Measurements from ENCODE around the gene KIF3C. TPM values are rescaled to one million over a fixed set of nuclear protein-coding genes. Genes with fewer than 3 reads are reported as not detected.
"Not testable (repeated sequence)": the region's sequence is repeated elsewhere in the genome, so short reads cannot be mapped to it uniquely, and the experiment has no call there.

KIF3C gene
- total RNA-seq, 2 donors from 2014 or later: 8.7 to 18.8 TPM

GRCh38 chr2:25926984-25927756, 55.1 kb downstream of the KIF3C start:
- no peak for DNase-seq (ENCODE audit: low spot score)
- H3K4me1 ChIP-seq (ENCODE audit: control insufficient read depth in 1 of 2, low read depth in 2 of 2): no peaks in the 10 kb centered on the region
- no peaks in the 10 kb centered on the region for H3K9me3 ChIP-seq
- no peak overlapping the region for H3K27ac ChIP-seq
- no peaks in the 10 kb centered on the region for H3K27me3 ChIP-seq (replicated peaks; ENCODE audit: insufficient read depth)
- H3K4me3 ChIP-seq: no peak overlapping the region
- H3K36me3 ChIP-seq: peaks cover 19% of the 10 kb centered on the region
- ATAC-seq (ENCODE audit: insufficient number of reproducible peaks, low FRiP score, low read depth): no peak
- TF ChIP-seq CTCF (IDR thresholded peaks at IDR 0.05): no peak

- no peak overlapping the region for H3K4me3 ChIP-seq
- H3K27me3 ChIP-seq (replicated peaks; ENCODE audit: insufficient read depth): no peaks in the 10 kb centered on the region
- DNase-seq (ENCODE audit: low spot score) (no peak), ATAC-seq (ENCODE audit: insufficient number of reproducible peaks, low FRiP score, low read depth) (no peak)
- H3K27ac ChIP-seq: no peak overlapping the region
- H3K4me1 ChIP-seq (ENCODE audit: control insufficient read depth in 1 of 2, low read depth in 2 of 2): no peaks in the 10 kb centered on the region
- no peak for TF ChIP-seq CTCF (IDR thresholded peaks at IDR 0.05)
- peaks cover 5% of the 10 kb centered on the region for H3K36me3 ChIP-seq
- no peaks in the 10 kb centered on the region for H3K9me3 ChIP-seq
These were observed 59.8 kb downstream of the KIF3C start for GRCh38 chr2:25922501-25922900.

- no peak for TF ChIP-seq CTCF (IDR thresholded peaks at IDR 0.05)
- DNase-seq (ENCODE audit: low spot score) (no peak), ATAC-seq (ENCODE audit: insufficient number of reproducible peaks, low FRiP score, low read depth) (no peak)
These were observed 61.4 kb downstream of the KIF3C start for GRCh38 chr2:25920786-25921415.

GRCh38 chr2:25920336-25920735, 62.0 kb downstream of the KIF3C start:
- TF ChIP-seq CTCF (IDR thresholded peaks at IDR 0.05): no peak
- DNase-seq (ENCODE audit: low spot score) (no peak), ATAC-seq (ENCODE audit: insufficient number of reproducible peaks, low FRiP score, low read depth) (no peak)
- Histone ChIP-seq H3K36me3 (no peaks in the 10 kb centered on the region), H3K9me3 (no peaks in the 10 kb centered on the region), H3K4me1 (ENCODE audit: control insufficient read depth in 1 of 2, low read depth in 2 of 2) (no peaks in the 10 kb centered on the region), H3K4me3 (no peak overlapping the region), H3K27me3 (replicated peaks; ENCODE audit: insufficient read depth) (no peaks in the 10 kb centered on the region), H3K27ac (no peak overlapping the region)

More at GRCh38 chr2:25920786-25921415, 61.4 kb downstream of the KIF3C start:
- Histone ChIP-seq H3K27me3 (replicated peaks; ENCODE audit: insufficient read depth) (no peaks in the 10 kb centered on the region), H3K36me3 (no peaks in the 10 kb centered on the region), H3K9me3 (no peaks in the 10 kb centered on the region), H3K4me1 (ENCODE audit: control insufficient read depth in 1 of 2, low read depth in 2 of 2) (no peaks in the 10 kb centered on the region), H3K27ac (no peak overlapping the region), H3K4me3 (no peak overlapping the region)

GRCh38 chr2:25917832-25918231, 64.5 kb downstream of the KIF3C start:
- no peaks in the 10 kb centered on the region for H3K9me3 ChIP-seq
- no peaks in the 10 kb centered on the region for H3K4me1 ChIP-seq (ENCODE audit: control insufficient read depth in 1 of 2, low read depth in 2 of 2)
- H3K36me3 ChIP-seq: no peaks in the 10 kb centered on the region
- H3K4me3 ChIP-seq: no peak overlapping the region
- no peak for DNase-seq (ENCODE audit: low spot score)
- ATAC-seq (ENCODE audit: insufficient number of reproducible peaks, low FRiP score, low read depth): no peak
- H3K27me3 ChIP-seq (replicated peaks; ENCODE audit: insufficient read depth): no peaks in the 10 kb centered on the region
- TF ChIP-seq CTCF (IDR thresholded peaks at IDR 0.05): no peak
- H3K27ac ChIP-seq: no peak overlapping the region

- H3K4me1 ChIP-seq (ENCODE audit: control insufficient read depth in 1 of 2, low read depth in 2 of 2); H3K27ac ChIP-seq; H3K27me3 ChIP-seq (replicated peaks; ENCODE audit: insufficient read depth); H3K4me3 ChIP-seq; ATAC-seq (ENCODE audit: insufficient number of reproducible peaks, low FRiP score, low read depth); DNase-seq (ENCODE audit: low spot score); H3K9me3 ChIP-seq; H3K36me3 ChIP-seq: not testable (repeated sequence)
These were observed 64.9 kb downstream of the KIF3C start for GRCh38 chr2:25917411-25917810.

- not testable (repeated sequence) for H3K36me3 ChIP-seq; DNase-seq (ENCODE audit: low spot score); H3K9me3 ChIP-seq; H3K4me1 ChIP-seq (ENCODE audit: control insufficient read depth in 1 of 2, low read depth in 2 of 2); ATAC-seq (ENCODE audit: insufficient number of reproducible peaks, low FRiP score, low read depth); H3K27ac ChIP-seq; H3K27me3 ChIP-seq (replicated peaks; ENCODE audit: insufficient read depth)
- peak overlapping the region; percentile 21 for H3K4me3 ChIP-seq
These were observed 66.1 kb downstream of the KIF3C start for GRCh38 chr2:25915944-25916772.

Data from thoracic aorta (tissue), 2 donors.